Germinal center (tissue), 1 donor: ENCODE data around the gene C1orf74.
A peak's percentile ranks its signal among the peaks of the same experiment; 100 is the strongest.

ENCODE experiments used
- DNase-seq: peaks from one replicate; pipeline ENCODE4 v3.0.0; 2012; ENCODE audit warnings: mixed read lengths, low spot score

The C1orf74 gene

DNA sequence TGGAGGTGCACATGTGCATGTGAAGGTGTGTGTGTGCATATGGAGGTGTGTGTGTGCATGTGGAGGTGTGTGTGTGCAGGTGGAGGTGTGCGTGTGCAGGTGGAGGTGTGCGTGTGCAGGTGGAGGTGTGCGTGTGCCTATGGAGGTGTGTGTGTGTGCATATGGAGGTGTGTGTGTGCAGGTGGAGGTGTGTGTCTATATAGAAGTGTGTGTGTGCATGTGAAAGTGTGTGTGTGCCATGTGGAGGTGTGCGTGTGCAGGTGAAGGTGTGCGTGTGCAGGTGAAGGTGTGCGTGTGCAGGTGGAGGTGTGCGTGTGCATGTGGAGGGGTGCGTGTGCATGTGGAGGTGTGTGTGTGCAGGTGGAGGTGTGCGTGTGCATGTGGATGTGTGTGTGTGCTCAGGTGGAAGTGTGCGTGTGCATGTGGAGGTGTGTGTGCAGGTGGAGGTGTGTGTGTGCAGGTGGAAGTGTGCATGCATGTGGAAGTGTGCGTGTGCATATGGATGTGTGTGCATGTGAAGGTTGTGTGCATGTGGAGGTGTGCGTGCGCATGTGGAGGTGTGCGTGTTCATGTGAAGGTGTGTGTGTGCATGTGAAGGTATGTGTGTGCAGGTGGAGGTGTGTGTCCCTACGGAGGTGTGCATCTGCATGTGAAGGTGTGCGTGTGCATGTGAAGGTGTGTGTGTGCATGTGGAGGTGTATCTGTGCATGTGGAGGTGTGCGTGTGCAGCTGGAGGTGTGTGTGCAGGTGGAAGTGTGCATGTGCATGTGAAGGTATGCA is 13.5 kb downstream of the C1orf74 start:
- DNase-seq: no peak

GRCh38 chr1:209769971-209770370 is 14.4 kb downstream of the C1orf74 start:
- DNase-seq: no peak

DNA sequence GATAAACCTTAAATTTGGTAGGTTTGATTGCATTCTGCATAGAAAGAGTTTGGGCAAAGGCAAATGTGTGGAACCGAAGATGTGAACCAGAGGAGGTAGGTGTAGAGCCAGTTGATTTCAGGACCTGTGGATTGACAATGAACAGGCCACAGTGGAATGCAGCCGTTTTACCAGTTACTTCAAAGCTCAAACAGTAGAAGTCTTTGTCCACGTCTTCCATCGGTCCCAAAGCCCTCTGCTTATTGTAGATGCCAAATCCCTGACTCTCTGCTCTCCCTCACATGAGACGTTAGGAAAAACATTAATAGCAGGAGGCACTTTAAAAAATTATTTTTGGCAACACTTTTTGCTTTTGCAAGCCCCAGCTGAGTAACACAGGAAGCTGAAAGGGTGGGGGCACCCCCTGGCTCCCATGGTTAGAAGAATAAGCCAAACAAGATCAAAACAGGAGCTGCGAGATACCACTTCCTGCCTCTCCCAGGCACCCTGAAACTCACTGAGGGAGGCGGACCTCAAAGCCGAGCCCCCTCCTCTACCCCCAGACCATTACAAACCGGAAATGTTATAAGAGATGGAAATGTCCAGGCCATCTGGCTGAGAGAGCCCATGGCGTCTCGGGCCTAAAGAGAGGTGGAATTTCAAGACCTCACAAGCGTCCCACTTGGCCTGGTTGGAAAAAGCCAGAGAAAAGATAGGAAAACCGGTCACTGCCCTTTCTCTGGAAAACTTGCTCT is 15.0 kb downstream of the C1orf74 start:
- peak; percentile 44 for DNase-seq

DNA sequence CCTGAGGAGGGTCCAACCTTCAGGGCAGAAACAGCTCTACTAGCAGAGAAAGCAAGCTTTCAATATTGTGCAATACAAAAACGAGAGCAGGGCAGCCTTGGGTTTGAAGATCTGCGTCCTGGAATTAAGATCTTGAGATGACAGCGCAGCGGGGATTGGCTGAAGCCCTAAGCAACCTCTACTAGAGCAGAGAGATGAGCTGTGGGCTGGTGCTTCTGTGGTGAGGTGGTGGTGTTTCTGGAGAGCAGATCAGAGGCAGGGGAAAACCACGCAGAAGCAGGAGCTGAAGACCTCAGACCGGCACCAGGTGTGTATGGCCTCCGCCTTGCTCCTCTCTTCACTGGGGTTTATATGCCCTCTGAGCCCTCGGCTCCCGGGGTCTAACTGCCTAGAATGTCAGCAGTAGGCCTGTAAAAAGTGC is 16.0 kb downstream of the C1orf74 start:
- peak; percentile 24 for DNase-seq

GRCh38 chr1:209767706-209768105 is 16.7 kb downstream of the C1orf74 start:
- DNase-seq: no peak

- DNase-seq: no peak
Observed at GRCh38 chr1:209767096-209767495, 17.3 kb downstream of the C1orf74 start.

- no peak for DNase-seq
Observed at GRCh38 chr1:209766051-209766450, 18.3 kb downstream of the C1orf74 start.

GRCh38 chr1:209761011-209761635 is 23.2 kb downstream of the C1orf74 start:
- no peak for DNase-seq

GRCh38 chr1:209759829-209760359 is 24.5 kb downstream of the C1orf74 start:
- DNase-seq: no peak

GRCh38 chr1:209758400-209758799 is 26.0 kb downstream of the C1orf74 start:
- DNase-seq: no peak

DNA sequence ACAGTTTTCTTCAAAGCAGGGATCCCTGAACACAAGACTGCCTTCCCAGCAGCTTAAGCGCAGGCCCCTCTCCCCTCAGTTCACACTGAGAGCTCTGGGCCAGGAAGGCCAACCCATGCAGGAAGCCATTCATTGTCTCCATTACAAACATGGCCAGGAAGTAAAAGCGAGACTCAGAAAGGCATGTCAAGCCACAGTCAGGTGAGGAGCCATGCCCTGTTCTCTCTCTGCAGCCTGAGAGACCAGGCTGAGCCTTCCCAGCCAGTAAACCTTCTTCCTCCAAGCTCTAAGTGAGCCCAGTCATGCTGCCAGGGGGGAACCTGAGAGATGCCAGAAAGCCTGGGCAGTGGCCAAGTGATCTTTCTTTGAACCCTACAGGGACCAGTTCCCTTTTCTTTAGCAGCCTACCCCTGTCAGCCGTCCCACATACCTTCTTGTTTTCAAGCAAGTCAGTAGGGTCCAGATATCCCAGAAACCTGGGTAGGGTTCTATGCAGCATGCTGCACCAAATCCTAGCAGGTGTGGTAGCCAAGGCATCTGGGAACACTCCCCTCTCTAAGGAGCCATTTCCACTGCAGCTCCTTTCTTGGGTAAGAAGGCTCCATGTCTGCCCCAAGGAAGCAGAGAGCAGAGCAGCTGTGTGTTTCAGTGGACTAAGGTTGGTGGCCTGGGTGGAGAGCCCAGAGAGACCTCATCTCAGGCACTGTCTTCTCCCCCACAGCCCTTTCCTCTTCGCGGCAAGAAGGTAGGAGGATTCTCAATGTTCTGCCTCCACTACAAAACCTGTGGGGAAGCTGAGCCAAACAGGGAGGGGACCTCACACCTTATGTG is 27.5 kb downstream of the C1orf74 start:
- peak; percentile 42 for DNase-seq

GRCh38 chr1:209755926-209756614 is 28.3 kb downstream of the C1orf74 start, which contains the start of gene TRAF3IP3:
Gene TRAF3IP3, plus strand, starts transcription at chr1:209756053. Its CDS starts 3,987 bp downstream, at chr1:209760040.
- DNase-seq: peak; percentile 78

GRCh38 chr1:209755256-209755655 is 29.1 kb downstream of the C1orf74 start:
- no peak for DNase-seq

- no peak for DNase-seq
Observed at GRCh38 chr1:209752890-209753289, 31.5 kb downstream of the C1orf74 start.

DNA sequence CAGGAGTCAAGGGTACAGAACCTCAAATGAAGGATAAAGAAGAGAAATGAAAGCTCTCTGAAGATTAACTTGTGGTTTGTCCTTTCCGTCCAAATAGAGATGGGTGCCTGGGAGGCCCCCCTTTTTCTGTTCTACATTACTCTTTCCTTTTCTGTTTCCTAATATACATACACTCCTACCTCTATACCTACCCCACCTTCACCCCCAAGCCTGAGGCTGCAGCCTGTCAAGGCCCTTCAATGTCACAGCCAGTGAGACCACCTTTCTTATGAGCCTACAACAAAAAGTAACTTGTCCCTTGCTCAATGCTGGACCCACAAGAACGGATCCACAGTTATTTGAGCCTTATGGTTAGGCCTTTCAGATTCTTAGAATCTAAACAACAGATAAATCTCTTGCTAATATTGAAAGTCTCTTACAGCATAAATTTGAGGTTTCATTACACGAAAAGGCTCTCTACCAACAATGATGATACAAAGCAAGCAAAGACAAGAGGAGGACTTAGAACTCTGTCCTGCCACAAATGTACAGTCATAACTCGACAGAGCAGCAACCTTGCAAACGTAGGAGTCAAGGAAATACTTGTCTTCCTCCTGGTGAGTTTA is 32.6 kb downstream of the C1orf74 start:
- no peak for DNase-seq

DNA sequence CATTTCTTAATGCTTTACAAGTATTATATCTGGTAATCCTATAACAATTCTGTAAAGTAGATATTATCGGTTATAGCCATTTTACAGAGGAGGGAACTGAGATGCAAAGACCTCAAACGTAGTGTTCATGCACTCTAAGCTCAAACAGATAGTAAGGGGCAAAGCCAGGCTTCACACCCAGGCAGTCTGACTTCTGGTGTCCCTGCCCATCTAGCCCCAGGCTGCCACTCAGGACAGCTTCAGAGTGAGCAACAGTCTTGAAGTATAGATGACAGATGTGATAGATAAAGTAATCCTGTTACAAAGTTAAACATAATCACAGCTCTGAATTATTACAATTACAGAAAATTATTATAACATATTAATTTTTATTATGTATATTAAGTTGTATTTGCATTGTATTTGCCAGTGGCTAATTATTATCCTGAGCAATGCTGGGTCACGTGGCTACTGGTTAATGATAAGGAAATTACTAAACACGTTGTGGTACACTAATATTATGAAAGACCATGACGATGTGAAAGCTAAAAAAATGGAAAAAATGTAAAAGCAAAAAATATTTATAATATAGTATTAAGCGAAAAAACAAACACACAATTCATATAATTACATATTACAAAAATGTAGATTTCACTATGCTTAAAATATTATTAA is 34.6 kb downstream of the C1orf74 start:
- DNase-seq: no peak

GRCh38 chr1:209749205-209749604 is 35.2 kb downstream of the C1orf74 start:
- DNase-seq: no peak

GRCh38 chr1:209748620-209749019 is 35.7 kb downstream of the C1orf74 start:
- DNase-seq: no peak

GRCh38 chr1:209747580-209748262 is 36.6 kb downstream of the C1orf74 start:
- DNase-seq: peak; percentile 82
